NCI-H187 (cell line): ENCODE data around the gene TRAPPC14.

Experiments used
- DNase-seq, 2 experiments: peaks; one replicate each; lab custom pipeline; 2025; lab: John Stamatoyannopoulos, UW

Gene TRAPPC14

DNA sequence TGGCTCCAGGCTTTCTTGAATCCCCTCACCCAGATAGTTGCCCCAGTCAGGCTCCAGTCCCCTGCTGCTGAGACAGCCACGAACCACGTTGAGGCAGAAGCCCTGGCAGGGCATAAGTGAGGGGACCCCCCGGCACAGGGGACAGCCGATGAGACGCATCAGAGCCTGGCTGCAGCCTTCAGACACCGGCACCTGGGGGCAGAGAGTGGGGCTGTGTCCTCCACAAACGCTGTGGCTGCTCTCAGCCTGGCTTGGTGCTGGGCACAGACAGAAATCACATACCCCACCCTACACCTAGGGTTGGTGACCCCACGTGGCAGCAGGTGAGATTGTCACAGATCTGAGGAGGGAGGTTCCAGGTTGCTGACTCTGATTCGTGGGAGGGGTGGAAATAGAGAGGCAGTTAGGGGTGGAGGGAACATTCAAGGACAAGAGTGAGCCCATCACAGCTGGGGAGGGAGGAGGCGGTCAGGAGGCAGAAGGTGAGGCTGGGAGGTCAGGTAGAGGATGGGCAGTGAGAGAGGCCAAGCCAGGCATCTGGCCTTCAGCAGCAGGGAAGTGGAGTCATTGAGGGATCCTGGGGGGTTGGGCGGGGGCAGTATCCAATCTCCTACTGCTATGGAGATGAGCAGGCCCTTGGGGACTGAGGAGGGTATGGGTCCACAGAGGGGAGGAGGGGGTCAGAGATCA is 15.4 kb upstream of the TRAPPC14 start:
- DNase-seq: no peak

DNA sequence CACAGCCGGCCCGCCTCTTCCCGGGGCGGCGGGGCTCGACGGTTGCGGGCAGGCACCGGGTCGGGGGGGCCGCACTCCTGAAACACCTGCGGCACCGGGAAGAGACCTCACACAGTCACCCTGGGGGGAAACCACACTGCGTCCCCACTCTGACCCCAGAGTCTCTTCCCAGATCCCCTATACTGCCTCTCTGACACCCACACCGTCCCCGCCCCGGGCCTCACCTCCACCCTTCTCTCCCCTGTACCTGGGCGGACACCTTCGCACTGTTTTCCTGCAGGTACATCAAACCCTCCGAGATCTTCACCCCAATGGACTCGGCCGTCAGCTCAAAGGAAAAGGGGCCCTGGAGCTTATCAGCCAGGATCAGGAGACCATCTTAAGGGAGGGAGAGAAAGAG is 13.3 kb upstream of the TRAPPC14 start:
- DNase-seq: no peak

DNA sequence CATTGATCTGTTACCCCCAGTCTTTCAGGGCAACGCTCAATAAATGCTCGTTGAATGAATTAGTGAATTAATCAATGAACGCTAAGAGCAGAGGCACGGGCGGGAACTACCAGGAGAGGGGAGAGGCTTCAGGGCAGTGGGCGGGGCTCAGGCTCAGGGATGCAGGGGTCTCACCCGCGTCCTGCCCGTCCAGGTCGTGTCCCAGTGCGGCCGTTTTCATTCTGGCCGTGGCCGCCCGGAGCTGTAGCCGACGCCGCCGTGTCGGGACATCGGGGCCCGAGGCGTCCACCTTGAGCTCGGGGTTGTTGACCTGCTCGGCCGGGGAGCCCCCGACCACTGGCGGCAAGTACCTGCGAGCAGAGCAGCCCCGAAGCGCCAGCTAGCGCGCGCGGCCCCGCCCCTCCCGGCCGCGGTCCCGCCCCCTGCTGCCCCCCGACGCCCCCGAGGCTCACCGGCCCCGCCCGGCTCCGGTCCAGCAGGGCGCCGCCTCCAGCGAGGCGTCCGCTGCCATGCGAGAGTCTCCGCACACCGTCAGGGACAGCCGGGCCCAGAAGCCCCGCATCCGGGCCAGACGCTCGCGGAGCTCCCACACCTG is 12.7 kb upstream of the TRAPPC14 start:
- DNase-seq: no peak

DNA sequence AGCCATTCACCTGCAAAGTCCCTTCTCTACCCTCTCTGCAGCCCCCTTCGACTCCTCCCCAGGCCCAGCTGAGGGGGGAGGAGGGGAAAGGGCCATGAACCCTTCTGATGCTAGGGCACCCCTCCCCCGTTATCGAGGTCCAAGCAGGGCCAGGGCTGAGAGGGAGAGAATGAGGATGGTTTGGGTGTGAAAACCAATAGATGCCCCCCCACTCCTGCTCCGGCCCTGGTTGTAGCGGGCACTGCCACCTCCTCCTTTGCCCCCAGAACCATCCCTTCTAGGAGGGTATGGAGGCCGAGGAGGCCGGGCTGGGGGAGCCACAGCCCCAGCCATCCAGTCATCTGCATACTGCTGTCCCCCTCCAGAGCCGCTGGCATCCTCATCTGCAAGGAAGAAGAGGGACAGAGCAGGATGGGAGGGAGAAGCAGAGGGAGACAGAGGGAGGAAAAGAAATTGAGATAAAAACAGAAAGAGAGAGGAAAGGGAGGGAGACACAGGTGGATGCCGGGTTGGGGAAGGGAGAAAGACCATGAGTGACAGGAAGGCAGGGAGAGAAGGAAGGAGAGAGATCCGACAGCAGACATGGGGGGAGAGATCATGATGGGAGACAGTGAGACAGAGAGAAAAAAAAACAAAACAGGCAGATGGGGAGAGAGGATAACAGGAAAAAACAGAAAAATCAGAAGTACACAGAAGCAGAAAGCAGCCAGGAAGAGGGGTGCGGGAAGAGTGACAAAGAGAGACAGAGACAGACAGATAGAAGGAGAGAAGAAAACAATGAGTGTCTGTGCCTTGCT is 11.8 kb upstream of the TRAPPC14 start:
- DNase-seq: no peak

DNA sequence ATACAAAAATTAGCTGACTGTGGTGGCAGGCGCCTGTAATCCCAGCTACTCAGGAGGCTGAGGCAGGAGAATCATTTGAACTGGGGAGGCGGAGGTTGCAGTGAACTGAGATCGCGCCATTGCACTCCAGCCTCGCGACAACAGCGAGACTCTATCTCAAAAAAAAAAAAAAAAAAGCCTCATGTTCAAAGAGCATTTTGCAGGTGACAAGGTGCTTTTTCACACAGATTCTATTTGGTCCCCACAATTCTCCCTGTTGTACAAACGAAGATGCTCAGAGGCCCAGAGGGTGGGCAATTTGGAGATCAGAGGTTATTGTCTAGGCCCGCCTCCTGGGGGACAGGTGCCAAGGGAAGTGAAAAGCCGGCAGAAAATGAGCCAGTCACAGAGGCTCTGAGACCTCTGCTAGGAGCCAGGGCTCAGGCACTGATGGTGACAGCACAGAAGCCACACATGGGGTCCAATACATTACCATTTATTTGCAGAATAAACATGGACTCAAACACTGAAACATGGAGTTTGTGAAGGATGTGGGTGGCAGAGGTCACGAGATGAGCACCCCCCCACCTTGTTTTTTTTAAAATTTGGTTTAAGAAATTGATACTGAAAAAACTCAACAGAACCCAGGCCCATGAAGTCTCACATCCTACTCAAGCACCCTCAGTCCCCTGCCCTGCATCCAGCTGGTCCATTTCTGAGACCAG is 10.8 kb upstream of the TRAPPC14 start:
- DNase-seq: no peak

DNA sequence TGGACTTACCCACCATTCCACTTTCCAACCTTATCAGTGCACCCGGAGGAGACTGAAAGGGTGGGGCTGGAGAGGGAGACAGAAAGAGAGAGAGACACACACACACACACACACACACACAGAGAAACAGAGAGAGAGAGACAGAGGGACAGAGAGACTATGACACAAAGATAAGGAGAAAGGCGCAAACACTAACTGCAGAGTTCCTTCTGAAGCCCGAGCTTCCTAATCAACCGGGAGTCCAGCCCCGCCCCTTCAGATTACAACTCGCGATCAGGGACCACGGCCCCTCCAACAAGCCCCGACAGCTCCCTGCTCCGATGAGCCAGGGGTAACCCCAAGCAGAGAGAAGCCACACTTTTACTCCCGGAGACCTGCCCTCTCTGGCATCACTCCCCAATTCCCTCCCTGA is 9.4 kb upstream of the TRAPPC14 start:
- DNase-seq: no peak

DNA sequence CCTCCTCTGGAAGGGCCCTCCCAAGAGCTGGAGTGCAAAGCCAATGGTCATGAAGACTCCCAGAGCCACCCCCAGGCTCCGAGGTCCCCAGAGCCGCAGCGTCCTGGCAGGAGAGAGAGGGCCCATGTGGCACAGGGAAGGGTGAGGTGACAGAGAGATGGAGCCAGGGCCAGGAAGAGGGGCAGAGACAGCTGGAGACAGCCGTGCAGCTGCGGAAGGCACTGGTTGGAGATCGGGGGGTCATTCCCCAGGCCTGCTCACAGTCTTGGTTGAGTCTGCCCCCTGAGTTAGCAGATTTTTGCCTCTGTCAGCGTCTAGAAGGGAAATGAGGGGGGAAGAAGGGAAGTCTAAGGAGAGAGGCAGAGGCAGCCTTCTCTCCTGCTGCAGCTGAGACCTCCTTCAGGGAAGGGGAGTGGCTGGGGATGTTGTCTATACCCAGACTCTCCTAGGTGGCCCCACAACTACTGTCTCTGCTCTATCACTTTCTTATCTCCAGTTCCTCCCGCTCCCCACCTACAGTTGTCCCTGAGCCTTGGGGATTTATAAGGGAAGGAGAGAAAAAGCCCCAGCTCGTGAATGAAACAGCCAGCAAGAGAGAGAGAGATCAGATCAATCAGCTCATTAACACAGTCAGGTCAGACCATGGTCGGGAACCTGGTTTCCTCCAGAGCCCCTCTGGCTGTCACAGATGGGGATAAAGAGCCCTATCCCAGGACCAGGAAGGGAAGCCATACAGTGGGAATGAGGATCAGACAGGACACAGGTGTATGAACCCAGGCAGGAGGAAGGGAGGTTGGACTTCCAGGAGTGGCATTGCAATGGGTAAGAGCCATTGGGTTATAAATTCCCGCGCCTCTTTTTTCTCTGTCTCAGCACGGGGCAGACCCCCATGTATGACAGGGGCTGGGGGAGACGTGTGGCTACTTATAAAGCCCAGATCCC is 8.7 kb upstream of the TRAPPC14 start:
- no peak for DNase-seq

DNA sequence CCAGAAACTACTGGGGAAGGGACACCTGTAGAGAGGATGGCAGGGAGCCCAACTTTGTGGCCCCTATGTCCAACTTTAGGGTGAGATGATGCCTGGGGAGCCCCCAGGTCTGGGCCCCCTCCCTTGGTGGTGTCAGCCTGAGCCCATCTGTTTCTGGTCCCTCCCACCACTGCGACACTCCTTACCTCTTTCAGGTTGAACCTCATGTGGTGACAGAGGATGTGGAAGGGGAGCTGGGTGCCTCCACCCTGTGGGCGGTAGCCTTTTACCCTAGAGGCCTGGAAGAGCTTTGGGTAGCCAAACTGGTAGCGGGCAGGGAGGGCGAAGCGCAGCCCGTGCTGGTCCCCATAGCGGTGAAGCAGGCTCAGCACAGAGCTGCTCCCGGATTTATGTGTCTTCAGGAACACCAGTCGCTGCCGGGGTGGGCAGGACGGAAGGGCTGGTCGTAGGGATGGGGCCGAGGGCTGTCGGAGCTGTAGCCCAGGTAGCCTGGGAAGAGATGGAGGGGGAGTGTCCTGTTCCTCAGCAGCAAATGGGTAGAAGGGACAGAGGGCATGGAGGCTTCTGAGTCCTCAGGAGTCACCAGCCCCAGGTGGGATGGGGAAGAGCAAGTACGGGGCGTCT is 7.9 kb upstream of the TRAPPC14 start:
- DNase-seq: no peak

DNA sequence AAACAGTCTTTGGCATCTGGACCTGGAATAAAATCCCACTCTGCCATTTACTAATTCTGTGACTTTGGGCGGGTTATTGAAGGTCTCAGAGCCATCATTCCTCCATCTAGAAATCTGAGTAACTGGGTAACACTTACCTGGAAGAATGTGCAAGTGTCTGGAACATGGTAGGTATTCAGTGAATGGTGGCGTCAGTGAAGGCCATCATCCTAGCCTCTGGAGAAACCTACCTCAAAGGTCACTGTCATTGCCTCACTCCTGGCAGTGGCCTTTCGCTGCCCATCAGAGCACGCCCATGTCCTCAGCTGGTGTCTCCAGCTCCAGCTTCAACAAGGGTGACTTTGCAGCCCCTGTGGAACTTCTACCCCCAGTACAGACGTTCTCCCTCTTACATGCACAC is 5.3 kb upstream of the TRAPPC14 start:
- no peak for DNase-seq

DNA sequence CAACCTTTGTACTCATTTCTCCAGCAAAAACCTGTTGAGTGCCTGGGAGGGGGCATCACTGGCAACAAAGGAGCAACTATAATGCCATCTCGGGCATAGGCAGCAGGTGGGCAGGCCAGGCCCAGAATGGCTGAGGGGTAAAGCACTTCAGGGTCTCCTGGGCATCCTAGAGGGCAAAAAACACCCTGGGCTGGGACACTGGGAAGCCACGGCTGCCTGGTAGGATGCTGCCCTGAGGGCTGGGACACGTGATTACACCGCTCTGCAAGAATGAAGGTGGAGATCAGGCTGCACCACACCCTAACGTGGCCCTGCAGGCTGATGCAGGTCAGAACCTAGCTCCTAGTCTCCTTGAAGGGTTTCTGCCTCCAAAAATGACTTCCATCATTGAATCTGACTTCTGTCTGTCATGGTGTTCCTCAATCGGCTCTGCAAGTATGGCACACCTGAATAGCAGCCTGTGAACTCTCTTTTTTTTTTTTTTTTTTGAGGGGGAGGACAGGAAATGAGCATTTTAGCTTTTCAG is 4.5 kb upstream of the TRAPPC14 start:
- DNase-seq: no peak

DNA sequence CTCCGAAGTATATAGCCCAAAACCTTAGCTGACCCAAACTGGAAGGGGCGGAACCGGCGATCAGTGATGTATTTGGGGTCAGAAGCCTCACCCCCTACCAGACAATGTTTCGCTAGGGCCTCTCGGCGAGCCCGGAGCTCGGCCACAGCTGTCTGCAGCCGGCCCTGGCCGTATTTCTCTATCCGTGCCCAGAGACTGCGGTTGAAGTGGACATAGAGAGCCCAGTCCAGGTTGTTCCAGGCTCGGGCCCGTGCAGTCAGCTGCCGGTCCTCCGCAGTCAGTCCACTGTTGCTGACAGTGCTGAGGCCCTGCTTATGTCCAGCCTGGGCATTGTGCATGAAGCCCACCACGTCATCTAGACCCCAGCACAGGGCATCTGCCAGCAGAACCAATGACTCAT is 1.5 kb upstream of the TRAPPC14 start:
- DNase-seq: no peak

DNA sequence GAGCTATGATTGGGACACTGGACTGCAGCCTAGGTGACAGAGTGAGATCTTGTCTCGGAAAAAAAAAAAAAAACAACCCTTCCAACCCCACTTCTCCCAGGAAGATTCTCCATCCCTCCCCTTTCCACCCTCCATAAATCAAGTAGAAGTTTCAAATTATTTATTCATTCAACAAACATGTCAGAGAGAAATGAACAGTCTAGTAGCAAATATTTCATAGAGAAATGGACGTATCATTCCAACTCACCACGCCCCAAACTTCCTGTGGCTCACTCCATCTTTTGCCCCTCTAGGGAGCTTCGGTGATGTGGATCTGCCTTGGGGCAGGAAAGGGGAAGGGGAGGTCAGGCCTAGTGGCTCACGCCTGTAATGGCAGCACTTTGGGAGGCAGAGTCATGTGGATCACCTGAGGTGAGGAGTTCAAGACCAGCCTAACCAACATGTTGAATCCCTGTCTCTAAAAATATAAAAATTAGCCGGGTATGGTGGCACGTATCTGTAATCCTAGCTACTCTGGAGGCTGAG is 638 bp upstream of the TRAPPC14 start:
- DNase-seq: no peak

DNA sequence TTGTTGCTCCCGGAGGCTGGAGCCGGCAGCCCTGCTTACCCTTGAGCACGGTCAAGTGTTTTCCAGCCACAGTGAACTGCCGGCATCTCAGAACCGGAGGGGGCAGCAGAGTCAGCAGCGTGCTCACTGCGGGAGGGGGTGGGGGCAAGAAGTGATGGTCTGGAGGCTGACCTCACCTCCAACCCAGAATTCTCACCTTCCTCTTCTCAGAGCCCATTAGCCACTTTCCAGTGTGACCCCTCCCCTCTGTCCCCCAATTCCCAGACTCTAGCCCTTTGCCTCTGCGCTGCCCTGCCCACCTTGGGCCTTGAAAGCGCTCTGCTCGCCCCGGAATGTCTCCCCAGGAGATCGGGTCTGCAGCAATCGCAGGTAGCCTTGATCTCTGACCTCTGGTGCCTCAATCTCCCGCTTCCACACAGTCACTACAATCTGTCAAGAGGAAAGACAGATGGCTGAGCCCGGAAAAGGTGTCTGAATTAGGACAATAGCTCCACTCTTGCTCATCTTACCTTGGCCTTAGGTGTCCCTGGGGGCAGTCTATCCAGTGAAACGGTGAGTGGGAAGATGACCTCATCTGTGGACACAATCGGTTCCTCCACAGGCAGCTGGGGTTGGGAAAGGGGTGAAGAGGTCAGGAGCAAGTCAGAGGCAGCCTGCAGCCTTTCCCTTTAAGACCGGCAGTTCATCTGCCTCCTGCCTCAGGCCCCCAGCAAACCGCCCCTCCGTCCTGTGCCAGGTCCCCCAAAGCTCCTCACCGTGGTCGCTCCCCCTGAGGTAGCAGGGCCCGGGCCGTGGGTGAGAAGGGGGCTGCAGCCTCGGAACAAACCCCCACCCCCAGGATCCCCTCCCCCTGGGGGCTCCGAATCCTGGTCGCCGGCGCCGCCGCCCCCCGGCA is 942 bp downstream of the TRAPPC14 start:
- DNase-seq: no peak

DNA sequence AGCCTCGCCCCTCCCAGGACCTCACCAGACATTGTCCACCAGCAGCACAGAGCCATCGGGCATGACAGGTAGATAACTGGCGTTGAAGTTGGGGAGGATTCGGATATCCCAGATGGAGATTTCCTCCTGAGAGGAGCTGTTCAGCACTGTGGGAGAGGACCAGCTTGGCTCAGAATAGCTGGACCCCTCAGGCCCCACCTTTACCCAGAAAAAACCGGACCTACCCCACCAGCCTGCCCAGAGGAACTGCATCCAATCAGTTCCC is 1.5 kb downstream of the TRAPPC14 start:
- DNase-seq: no peak

DNA sequence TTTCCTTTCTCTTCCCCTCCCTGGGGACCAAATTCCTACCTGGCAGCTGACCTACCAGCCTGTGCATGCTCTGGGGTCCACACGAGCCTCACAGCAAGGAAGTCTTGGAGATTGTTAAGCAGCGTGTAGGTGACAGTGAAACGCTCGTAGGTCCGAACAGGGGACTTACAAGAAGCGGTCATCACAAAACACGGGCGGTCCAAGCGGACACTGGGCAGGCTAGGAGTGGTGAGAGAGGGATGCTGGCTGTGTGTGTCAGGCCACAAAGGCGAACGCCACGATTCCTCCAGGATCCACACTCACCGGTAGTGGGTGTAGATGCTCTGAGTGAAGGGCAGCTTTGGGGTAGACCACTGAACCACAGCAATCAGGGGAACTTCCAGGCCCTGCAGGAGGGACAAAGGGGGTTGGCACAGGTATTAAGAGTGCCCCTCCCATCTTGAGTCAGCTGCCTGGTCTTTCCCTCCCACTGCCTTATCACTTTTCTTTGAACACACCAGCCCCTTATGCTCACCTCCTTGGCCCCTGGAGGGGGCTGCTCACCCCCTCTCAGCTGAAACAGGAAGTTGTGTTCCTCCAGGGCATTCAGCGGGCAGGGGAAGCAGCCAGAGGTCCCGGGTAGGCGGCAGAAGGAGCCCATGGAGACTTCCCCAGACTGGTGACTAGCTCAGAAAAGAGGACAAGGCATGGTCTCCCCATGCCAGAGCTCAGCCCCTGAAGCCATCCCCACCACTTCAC is 2.0 kb downstream of the TRAPPC14 start:
- no peak for DNase-seq

DNA sequence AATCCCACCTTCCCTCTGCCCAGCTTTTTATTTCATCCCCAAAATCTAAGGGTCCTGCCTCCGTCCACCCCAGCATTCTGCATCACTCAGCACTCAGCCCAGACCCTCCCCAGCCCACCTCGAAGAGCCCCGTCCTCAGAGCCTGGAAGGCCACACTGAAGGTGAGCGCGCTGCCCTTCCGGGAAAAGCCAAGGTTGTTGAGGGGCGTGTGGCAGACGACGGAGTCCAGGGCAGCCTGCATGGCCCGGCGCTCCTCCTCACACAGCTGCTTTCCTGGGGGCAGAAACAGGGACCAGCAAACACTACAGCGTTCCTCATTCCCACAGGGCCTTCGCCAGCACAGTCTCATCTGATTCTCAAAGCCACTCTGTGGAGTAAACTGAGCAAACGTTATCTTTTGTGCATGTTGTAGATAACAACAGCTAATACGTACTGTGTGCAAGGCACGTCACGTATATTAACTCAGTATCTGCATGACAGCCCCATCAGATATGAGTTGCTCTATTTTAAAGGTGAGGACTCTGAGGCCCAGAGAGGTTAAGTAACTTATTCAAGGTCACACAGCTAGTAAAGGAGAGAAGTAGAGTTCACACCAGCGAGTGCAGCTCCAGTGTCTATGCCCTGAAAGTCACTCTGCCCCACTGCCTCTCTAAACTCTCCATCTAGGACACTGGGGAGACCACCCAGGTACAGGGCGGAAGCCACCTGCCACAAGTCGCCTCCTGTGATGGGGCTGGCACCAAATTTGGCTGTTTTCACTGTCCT is 2.8 kb downstream of the TRAPPC14 start:
- DNase-seq: no peak

DNA sequence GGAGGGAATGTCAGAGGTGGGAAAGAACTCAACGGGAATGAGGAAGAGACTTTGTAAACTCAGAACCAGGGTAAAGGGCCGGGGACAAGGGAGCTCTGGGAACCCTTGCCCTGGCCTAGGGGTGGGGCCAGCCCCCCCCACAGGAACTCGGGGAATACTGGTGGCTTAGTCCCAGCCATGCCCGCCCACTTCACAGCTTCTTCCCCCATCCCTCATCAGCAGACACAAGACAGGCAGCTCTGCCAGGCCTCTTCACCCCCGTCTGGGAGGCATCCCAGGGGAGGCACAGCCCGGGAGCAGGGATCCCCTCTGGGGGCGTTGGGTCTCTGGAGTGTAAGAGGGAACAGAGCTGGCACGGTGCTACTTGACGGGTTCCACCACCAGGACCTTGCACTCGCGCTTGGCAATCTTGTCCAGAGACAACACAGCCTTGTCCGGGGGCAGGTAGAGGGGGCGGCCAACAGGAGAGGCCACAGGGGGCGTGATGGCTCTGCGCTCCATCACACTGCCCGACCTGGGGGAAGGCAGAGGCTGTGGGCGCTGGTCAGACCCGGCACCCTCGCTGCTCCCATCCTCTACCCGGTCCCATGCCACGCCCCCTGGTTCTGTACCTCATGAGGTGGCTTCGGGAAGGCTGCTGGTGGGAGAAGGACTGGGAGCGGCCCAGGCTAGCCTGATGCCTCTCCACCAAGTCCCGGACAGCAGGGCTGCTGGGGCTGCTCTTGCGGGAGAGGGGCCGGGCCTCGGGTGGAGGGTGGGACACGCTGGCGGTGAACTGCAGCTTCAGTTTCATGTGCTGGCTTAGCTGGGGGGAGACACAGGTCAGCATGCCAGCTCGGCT is 3.7 kb downstream of the TRAPPC14 start:
- DNase-seq: no peak
